Mesendoderm (in vitro differentiated cells): ENCODE data around the gene TECTB.

Experiments used
- DNase-seq: peaks from one replicate; pipeline ENCODE4 v3.0.0; 2013
- H2AK5ac ChIP-seq: 2 replicates; pipeline ENCODE4 v1.6.1; 2013; ENCODE audit warnings: low read length, inconsistent platforms
- H2BK120ac ChIP-seq: 2 replicates; pipeline ENCODE4 v1.6.1; 2013; ENCODE audit warnings: low read depth, mild to moderate bottlenecking, low read length, moderate library complexity, mixed read lengths
- H2BK15ac ChIP-seq: replicated peaks from 2 replicates; pipeline ENCODE4 v1.6.1; 2013; ENCODE audit warnings: low read depth, mild to moderate bottlenecking, moderate library complexity
- H2BK5ac ChIP-seq: 2 replicates; pipeline ENCODE4 v1.6.1; 2013; ENCODE audit warnings: low read length, inconsistent platforms
- H3K18ac ChIP-seq: 2 replicates; pipeline ENCODE4 v1.6.1; 2013; ENCODE audit warnings: mild to moderate bottlenecking, low read length, mixed read lengths
- H3K23ac ChIP-seq: one replicate; pipeline ENCODE4 v1.6.1; 2013; ENCODE audit warnings: low read length
- H3K27ac ChIP-seq: 2 replicates; pipeline ENCODE4 v1.5.1; 2013; ENCODE audit warnings: low read depth, mild to moderate bottlenecking, inconsistent platforms, low read length, moderate library complexity
- H3K27me3 ChIP-seq: 2 replicates; pipeline ENCODE4 v1.6.1; 2013; ENCODE audit warnings: low read length, control low read depth, mild to moderate bottlenecking, inconsistent platforms; ENCODE audit not compliant: insufficient read depth, poor library complexity
- H3K36me3 ChIP-seq: 2 replicates; pipeline ENCODE4 v1.6.1; 2013; ENCODE audit warnings: low read length, inconsistent platforms; ENCODE audit not compliant: control insufficient read depth, insufficient read depth
- H3K4ac ChIP-seq: one replicate; pipeline ENCODE4 v1.6.1; 2013; ENCODE audit warnings: low read depth, mild to moderate bottlenecking, low read length, moderate library complexity
- H3K4me1 ChIP-seq: 2 replicates; pipeline ENCODE4 v1.6.1; 2013; ENCODE audit warnings: low read depth, low read length, inconsistent platforms; ENCODE audit not compliant: control insufficient read depth
- H3K4me2 ChIP-seq: 2 replicates; pipeline ENCODE4 v1.6.1; 2013; ENCODE audit warnings: low read length
- H3K4me3 ChIP-seq: 2 replicates; pipeline ENCODE4 v1.5.1; 2013; ENCODE audit warnings: mild to moderate bottlenecking, low read length
- H3K56ac ChIP-seq: one replicate; pipeline ENCODE4 v1.6.1; 2013; ENCODE audit warnings: low read length
- H3K79me1 ChIP-seq: 2 replicates; pipeline ENCODE4 v1.6.1; 2013; ENCODE audit warnings: low read length, inconsistent platforms
- H3K79me2 ChIP-seq: 2 replicates; pipeline ENCODE4 v1.6.1; 2013; ENCODE audit warnings: mild to moderate bottlenecking, low read length; ENCODE audit not compliant: control insufficient read depth, insufficient read depth
- H3K9ac ChIP-seq: 2 replicates; pipeline ENCODE4 v1.6.1; 2013; ENCODE audit warnings: low read length, inconsistent platforms
- H4K5ac ChIP-seq: one replicate; pipeline ENCODE4 v1.6.1; 2013; ENCODE audit warnings: low read length
- H4K8ac ChIP-seq: one replicate; pipeline ENCODE4 v1.6.1; 2013; ENCODE audit warnings: low read depth, mild to moderate bottlenecking, control low read depth, low read length, moderate library complexity
- WGBS: extraction: QIAGEN DNeasy Blood & Tissue Kit; methylation state at CpG from one replicate; pipeline ENCODE4 v1.1.7; 2013; ENCODE audit warnings: low lambda C conversion rate, missing lambda C conversion rate; ENCODE audit not compliant: insufficient coverage; ENCODE audit errors: extremely low coverage; 5-methylcytosine and 5-hydroxymethylcytosine counted together

Gene TECTB

DNA sequence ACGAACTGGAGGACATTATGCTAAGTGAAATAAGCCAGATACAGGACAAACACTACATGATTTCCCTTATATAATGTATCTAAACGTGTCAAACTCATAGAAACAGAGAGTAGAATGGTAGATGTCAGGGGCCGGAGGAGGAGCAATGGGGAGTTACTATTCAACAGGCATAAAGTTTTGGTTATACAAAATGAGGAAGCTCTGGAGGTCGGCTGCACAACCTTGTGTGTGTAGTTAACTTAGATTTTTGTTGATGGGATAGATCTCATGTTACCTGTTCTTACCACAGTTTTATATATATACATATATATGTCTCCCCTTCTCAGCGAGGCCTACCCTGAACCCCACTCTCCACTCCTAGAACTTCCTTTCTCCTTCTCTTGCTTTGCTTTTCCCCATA is 22.4 kb upstream of the TECTB start:
- Histone ChIP-seq H3K18ac (no peak overlapping the region), H3K9ac (no peak overlapping the region), H3K4ac (no peak overlapping the region), H4K5ac (no peak overlapping the region), H3K27ac (no peak overlapping the region), H2BK5ac (no peak overlapping the region), H2BK15ac (no peak overlapping the region), H3K36me3 (no peaks in the 10 kb centered on the region), H3K79me1 (no peaks in the 10 kb centered on the region), H3K27me3 (no peaks in the 10 kb centered on the region), H3K56ac (no peak overlapping the region), H2BK120ac (no peak overlapping the region), H2AK5ac (no peak overlapping the region), H3K79me2 (no peaks in the 10 kb centered on the region), H3K4me3 (no peak overlapping the region), H3K4me2 (no peak overlapping the region), H3K4me1 (no peaks in the 10 kb centered on the region), H3K23ac (no peak overlapping the region), H4K8ac (no peak overlapping the region)
- no CpG with 5 or more reads among the region's 5 CpGs for WGBS
- no peak for DNase-seq

GRCh38 chr10:112261281-112261822 is 21.8 kb upstream of the TECTB start:
- H4K5ac ChIP-seq, result no peak overlapping the region
- no peak overlapping the region for H3K23ac ChIP-seq
- no peak overlapping the region for H3K9ac ChIP-seq
- H2AK5ac ChIP-seq, result no peak overlapping the region
- H3K36me3 ChIP-seq, result no peaks in the 10 kb centered on the region
- no peak overlapping the region for H3K4ac ChIP-seq
- H3K4me3 ChIP-seq, result no peak overlapping the region
- H3K4me2 ChIP-seq, result no peak overlapping the region
- no peak overlapping the region for H4K8ac ChIP-seq
- no peaks in the 10 kb centered on the region for H3K4me1 ChIP-seq
- H3K27me3 ChIP-seq, result no peaks in the 10 kb centered on the region
- no peaks in the 10 kb centered on the region for H3K79me2 ChIP-seq
- no peak overlapping the region for H3K27ac ChIP-seq
- no CpG with 5 or more reads among the region's 4 CpGs for WGBS
- H2BK120ac ChIP-seq, result no peak overlapping the region
- no peak for DNase-seq
- H2BK15ac ChIP-seq, result no peak overlapping the region
- no peak overlapping the region for H3K56ac ChIP-seq
- H2BK5ac ChIP-seq, result no peak overlapping the region
- no peak overlapping the region for H3K18ac ChIP-seq
- H3K79me1 ChIP-seq, result no peaks in the 10 kb centered on the region

GRCh38 chr10:112262546-112262945 is 20.7 kb upstream of the TECTB start:
- H2BK15ac ChIP-seq, result no peak overlapping the region

DNA sequence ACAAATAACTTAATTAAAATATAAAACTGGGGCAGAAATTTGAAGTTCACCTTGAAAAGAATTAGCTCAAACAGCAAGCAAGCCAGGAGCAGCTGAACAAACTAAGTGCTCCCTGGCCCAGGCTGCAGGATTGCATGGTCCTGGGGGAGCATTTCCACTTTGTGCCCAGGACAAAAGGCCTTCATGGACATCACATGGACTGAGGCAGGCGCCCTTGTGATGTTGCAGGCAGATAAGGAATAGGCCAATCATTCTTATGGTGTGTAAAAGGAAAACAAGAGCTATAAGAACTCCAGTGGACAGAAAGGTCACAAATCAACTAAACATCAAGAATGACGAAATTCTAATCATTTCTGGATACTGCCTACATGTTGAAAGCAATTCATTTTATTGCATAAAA is 17.5 kb upstream of the TECTB start:
- Histone ChIP-seq H3K79me2 (no peaks in the 10 kb centered on the region), H2AK5ac (no peak overlapping the region), H3K27ac (no peak overlapping the region)

More at GRCh38 chr10:112262546-112262945, 20.7 kb upstream of the TECTB start:
- no CpG with 5 or more reads among the region's 6 CpGs for WGBS
- H4K5ac ChIP-seq, result no peak overlapping the region
- no peaks in the 10 kb centered on the region for H3K4me1 ChIP-seq
- H3K4me3 ChIP-seq, result no peak overlapping the region
- no peak overlapping the region for H2BK5ac ChIP-seq
- no peak overlapping the region for H3K4ac ChIP-seq
- no peak overlapping the region for H3K56ac ChIP-seq
- no peak overlapping the region for H3K4me2 ChIP-seq
- no peak overlapping the region for H4K8ac ChIP-seq
- no peaks in the 10 kb centered on the region for H3K79me1 ChIP-seq
- H2AK5ac ChIP-seq, result no peak overlapping the region
- H3K23ac ChIP-seq, result no peak overlapping the region
- no peak overlapping the region for H2BK120ac ChIP-seq
- H3K79me2 ChIP-seq, result no peaks in the 10 kb centered on the region
- H3K18ac ChIP-seq, result no peak overlapping the region
- no peak overlapping the region for H3K27ac ChIP-seq
- H3K27me3 ChIP-seq, result no peaks in the 10 kb centered on the region
- no peak overlapping the region for H3K9ac ChIP-seq
- no peaks in the 10 kb centered on the region for H3K36me3 ChIP-seq
- DNase-seq, result no peak

DNA sequence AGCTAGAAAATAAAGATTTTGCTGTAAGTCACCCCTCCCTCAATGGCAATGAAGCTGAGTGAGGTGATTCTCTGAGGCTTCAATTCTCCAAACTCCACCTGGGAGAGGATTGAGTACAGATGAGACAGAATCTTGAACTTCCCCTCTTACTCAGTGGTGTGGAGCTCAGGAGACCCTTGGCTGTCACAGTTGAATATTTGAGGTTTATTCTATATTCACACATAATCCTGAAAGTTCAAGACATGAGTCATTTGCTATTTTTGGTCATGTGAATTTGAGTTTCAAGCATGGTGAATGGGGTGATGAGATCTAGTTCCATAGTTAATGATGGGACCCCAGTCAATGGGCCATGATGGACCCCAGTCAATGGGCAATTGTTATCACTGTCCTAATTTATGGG is 13.9 kb upstream of the TECTB start:
- Histone ChIP-seq H3K4me1 (no peaks in the 10 kb centered on the region), H3K9ac (no peak overlapping the region), H3K79me2 (no peaks in the 10 kb centered on the region), H2AK5ac (no peak overlapping the region), H2BK5ac (no peak overlapping the region), H4K8ac (no peak overlapping the region), H3K36me3 (no peaks in the 10 kb centered on the region), H2BK120ac (no peak overlapping the region), H3K79me1 (no peaks in the 10 kb centered on the region), H3K4ac (no peak overlapping the region), H2BK15ac (no peak overlapping the region), H3K4me3 (no peak overlapping the region), H3K27ac (no peak overlapping the region), H3K4me2 (no peak overlapping the region), H4K5ac (no peak overlapping the region), H3K56ac (no peak overlapping the region), H3K18ac (no peak overlapping the region), H3K27me3 (no peaks in the 10 kb centered on the region), H3K23ac (no peak overlapping the region)
- DNase-seq, result no peak

More for the DNA sequence above, 17.5 kb upstream of the TECTB start:
- Histone ChIP-seq H3K4me3 (no peak overlapping the region), H3K9ac (no peak overlapping the region), H2BK120ac (no peak overlapping the region), H4K8ac (no peak overlapping the region), H3K36me3 (no peaks in the 10 kb centered on the region), H3K4me2 (no peak overlapping the region), H3K4me1 (no peaks in the 10 kb centered on the region), H3K18ac (no peak overlapping the region), H3K23ac (no peak overlapping the region), H3K56ac (no peak overlapping the region), H3K27me3 (no peaks in the 10 kb centered on the region), H3K79me1 (no peaks in the 10 kb centered on the region), H4K5ac (no peak overlapping the region), H2BK15ac (no peak overlapping the region), H3K4ac (no peak overlapping the region), H2BK5ac (no peak overlapping the region)
- no CpG with 5 or more reads among the region's 2 CpGs for WGBS
- no peak for DNase-seq

DNA sequence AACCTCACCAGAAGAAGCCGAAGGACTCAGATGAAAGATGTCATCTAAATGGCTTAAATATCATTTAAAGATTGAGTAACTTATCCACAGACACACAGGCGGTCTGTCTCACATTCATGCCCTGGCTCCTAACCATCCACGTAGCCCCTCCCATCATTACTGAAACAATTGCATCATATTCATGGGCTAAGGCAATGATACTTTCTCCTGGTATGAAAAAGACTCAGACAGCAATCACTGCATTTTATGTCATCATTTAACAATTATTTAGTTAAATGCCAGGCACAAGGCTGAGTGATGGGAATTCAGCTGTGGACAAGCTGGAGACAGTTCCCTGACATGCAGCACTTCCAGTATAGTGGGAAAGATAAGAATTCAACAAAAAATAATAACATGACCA is 11.2 kb upstream of the TECTB start:
- no peak overlapping the region for H4K8ac ChIP-seq

More for the DNA sequence above, 11.2 kb upstream of the TECTB start:
- DNase-seq, result no peak
- Histone ChIP-seq H3K79me2 (no peaks in the 10 kb centered on the region), H3K23ac (no peak overlapping the region), H3K4me3 (no peak overlapping the region), H2BK120ac (no peak overlapping the region), H3K18ac (no peak overlapping the region), H3K36me3 (no peaks in the 10 kb centered on the region), H3K27ac (no peak overlapping the region), H3K27me3 (no peaks in the 10 kb centered on the region), H2BK5ac (no peak overlapping the region), H4K5ac (no peak overlapping the region), H3K79me1 (no peaks in the 10 kb centered on the region), H3K9ac (no peak overlapping the region), H3K4me2 (no peak overlapping the region), H3K56ac (no peak overlapping the region), H3K4ac (no peak overlapping the region), H3K4me1 (no peaks in the 10 kb centered on the region), H2BK15ac (no peak overlapping the region), H2AK5ac (no peak overlapping the region)
- no CpG with 5 or more reads among the region's 3 CpGs for WGBS
